ENCODE measurements around the gene RALGPS1.

DNA sequence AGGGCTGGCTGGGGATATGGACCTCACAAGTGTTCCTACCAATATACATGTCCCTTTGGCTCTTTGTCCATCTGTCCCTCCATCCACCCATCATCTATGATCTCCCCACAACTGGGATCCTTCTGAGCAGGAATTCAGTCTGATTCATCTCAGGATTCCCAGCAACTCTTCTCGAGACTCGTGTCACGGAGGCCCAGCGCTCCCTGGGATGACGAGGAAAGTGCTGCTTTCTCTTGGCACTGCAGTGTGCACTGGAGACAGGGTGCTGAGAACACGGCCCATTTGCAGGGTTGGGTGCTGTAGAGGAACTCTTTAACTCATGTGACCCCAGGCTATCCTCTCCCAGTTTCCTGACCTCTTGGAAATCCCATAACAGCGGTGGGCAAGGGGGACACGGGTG, 135.0 kb downstream of the RALGPS1 start:
- TF ChIP-seq, protein P1, sequence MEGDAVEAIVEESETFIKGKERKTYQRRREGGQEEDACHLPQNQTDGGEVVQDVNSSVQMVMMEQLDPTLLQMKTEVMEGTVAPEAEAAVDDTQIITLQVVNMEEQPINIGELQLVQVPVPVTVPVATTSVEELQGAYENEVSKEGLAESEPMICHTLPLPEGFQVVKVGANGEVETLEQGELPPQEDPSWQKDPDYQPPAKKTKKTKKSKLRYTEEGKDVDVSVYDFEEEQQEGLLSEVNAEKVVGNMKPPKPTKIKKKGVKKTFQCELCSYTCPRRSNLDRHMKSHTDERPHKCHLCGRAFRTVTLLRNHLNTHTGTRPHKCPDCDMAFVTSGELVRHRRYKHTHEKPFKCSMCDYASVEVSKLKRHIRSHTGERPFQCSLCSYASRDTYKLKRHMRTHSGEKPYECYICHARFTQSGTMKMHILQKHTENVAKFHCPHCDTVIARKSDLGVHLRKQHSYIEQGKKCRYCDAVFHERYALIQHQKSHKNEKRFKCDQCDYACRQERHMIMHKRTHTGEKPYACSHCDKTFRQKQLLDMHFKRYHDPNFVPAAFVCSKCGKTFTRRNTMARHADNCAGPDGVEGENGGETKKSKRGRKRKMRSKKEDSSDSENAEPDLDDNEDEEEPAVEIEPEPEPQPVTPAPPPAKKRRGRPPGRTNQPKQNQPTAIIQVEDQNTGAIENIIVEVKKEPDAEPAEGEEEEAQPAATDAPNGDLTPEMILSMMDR (IDR thresholded peaks at IDR 0.05): no peak
- TF ChIP-seq POLR2A (IDR thresholded peaks at IDR 0.05): no peak
